Daoy (cell line): Measurements from ENCODE around the gene TSPAN7. TPM values are rescaled to one million over a fixed set of nuclear protein-coding genes. Genes with fewer than 3 reads are reported as not detected.

Experiments used
- DNase-seq: peaks from one replicate; pipeline ENCODE4 v3.0.0-alpha.2; 2015; ENCODE audit warnings: low read depth
- total RNA-seq: library from RNA; depleted of rRNA; stranded (reverse); fragments of >200 nt; shearing (Covaris generic); gene quantifications from 2 replicates; pipeline ENCODE4 v1.2.3, GENCODE V29; 2014; rRNA removed

TSPAN7 gene
- total RNA-seq, 1 experiment from 2014 or later, result 0.63 TPM

- DNase-seq, result no peak
These were observed 118.4 kb downstream of the TSPAN7 start for GRCh38 chrX:38679695-38680094.

- DNase-seq, result no peak
These were observed 120.8 kb downstream of the TSPAN7 start for GRCh38 chrX:38682095-38682494.

GRCh38 chrX:38692961-38693360, 131.6 kb downstream of the TSPAN7 start:
- DNase-seq, result no peak

GRCh38 chrX:38694394-38694793, 133.1 kb downstream of the TSPAN7 start:
- peak; percentile 41 for DNase-seq

DNA sequence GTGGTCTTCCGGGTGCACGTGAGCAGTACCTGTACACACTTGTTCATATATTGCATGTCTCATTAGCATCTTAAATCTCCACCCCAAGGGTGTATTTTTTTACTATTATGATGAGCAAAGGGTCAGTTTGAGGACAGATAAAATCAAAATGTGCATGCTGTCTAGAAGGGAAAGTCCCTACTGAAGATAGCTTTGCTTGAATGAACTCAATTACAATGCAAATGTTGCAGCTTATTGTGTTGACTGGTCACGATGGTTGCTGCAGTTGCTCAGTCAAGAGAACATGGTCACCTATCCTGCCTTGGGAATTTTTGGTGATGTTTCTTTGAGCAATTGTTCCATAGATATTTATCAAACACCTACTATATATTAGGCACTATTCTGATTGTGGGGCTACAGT, 136.1 kb downstream of the TSPAN7 start:
- no peak for DNase-seq

DNA sequence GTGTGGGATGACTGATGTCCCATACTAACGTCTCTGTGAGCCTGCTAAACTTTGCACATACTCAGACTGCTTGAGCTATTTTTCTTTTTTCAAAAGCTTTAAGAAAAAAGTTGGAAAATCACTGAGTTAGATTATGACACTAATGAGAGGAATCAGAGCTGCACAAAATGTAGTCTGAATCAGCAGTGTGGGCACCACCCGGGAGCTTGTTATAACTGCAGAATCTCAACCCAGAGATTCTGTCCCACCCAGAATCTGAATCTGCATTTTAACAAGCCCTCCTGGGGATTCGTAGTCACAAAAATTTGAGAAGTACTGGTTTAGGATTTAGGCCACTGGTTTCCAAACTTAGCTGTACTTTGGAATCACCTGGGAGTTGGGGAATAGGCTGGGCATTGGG, 137.8 kb downstream of the TSPAN7 start:
- DNase-seq, result no peak

GRCh38 chrX:38699696-38700095, 138.4 kb downstream of the TSPAN7 start:
- no peak for DNase-seq

DNA sequence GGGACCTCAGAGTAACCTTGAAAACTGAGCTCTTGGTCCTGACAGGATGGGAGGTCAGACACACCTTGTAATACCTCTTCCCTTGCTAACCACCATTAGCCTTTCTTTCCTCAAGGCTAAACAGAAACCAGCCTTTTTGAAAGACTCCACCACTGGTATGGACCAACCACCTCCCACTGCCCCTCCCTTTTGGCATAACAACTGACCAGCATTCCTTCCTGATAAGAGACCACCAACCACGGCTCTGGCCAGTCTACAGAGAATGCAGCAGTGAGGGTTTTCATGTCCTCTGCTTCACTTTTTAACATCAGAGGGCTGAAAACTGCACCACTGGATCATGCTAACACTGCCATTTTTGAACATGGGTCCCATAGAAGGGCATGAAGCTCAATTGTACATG, 139.7 kb downstream of the TSPAN7 start:
- DNase-seq, result peak; percentile 3

DNA sequence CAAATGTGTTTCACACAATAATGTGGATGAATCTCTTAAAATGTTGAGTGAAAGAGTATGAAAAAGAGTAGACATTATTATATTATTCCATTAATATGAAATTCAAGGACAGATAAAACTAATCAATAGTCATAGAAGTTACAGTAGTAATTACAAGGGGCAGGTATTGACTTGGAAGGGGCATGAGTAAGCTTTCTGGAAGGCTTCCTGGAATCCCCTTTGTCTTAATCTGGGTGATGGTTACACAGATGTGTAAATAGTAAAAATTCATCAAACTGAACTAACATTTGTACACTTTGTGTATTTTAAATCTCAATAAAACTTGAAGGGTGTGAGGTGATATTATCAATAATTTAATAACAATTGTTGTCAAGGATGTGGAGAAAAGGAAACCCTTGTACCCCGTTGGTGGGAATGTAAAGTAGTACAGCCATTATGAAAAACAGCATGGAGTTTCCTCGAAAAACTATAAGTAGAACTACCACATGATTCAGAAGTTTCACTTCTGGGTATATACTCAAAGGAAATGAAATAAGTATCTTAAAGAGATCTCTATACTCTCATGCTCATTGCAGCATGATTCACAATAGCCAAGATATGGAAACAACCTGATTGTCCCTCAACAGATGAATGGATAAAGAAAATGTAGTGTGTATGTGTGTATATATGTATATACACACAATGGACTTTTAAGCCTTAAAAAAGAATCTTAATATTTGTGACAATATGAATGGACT, 143.0 kb downstream of the TSPAN7 start:
- no peak for DNase-seq

- DNase-seq, result peak; percentile 3
These were observed 156.5 kb downstream of the TSPAN7 start for GRCh38 chrX:38717871-38718270.

DNA sequence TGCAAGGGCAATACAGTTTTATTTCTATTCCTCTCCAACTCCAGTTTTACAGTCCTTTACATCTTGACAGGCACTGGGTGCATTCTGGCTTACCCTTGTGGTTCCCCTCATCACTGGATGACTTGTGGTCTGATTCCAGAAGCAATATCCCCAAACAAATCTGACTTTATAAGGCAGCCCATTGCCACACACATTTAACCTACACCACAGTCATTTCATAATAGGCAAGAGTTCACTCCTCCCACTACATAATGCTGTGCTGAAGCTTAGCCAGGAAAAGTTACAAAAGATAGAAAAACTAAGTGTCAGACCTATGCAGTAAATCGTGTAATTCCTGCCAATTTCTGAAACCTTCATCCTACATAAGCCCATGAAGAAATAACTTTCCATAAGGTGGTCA, 157.0 kb downstream of the TSPAN7 start:
- DNase-seq, result no peak

DNA sequence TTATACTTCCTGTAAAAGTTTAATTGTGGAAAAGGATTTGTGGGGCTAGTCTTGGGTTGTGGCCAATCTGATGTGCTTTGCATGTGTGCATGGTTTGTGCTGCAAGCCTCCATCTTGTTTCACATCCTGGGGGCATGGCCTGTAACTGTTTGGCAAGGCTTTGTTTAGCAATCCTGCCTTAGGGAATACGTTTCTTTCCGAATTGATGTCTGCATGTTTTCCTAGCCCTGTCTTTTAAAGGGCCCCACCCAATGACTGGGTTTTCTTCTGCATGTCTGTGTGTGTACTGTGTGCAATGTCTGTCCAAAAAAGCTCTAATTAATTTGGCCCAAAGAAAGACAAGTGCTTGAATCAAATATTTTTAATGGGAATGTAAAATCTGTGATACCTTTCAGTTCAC, 165.3 kb downstream of the TSPAN7 start:
- DNase-seq, result no peak

- DNase-seq, result no peak
These were observed 166.3 kb downstream of the TSPAN7 start for GRCh38 chrX:38727668-38728067.

- peak; percentile 1 for DNase-seq
These were observed 171.5 kb downstream of the TSPAN7 start for GRCh38 chrX:38732866-38733265.

Other genes with a start within 250 kb of the TSPAN7 start
- 15.6 and 18.9 TPM in 2 replicates for gene RPGR, start 234.0 kb upstream of the TSPAN7 start, total RNA-seq
- not detected in 2 replicates for gene OTC, start 208.9 kb upstream of the TSPAN7 start, total RNA-seq
- gene MID1IP1, start 239.9 kb downstream of the TSPAN7 start, total RNA-seq, result 27.4 and 36.8 TPM in 2 replicates